ENCODE data around the gene CMTM1. TPM values are rescaled to one million over a fixed set of nuclear protein-coding genes. Genes with fewer than 3 reads are reported as not detected.

CMTM1 gene
- total RNA-seq, 1 experiment from 2014 or later, result 7.1 TPM

DNA sequence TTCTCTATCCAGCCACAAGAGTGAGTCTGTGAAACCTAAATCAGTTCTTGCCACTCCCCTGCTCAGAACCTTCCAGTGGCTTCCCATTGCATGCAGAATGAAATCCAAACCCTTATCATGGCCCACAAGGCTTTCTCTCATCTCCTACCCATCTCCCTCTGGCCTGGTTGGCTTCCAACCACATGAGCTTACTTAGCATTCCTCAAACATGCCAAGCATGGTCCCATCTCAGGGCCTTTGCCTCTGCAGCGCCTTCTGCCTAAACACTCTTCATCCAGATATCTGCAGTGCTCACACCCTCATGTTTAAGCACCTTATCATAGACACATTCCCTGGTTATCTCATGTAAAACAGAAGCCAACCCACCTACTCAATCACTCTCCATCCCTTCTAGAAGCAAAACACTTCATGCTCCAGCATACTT, 31.9 kb upstream of the CMTM1 start:
- ATAC-seq (no peak), DNase-seq (ENCODE audit: low read depth, low spot score) (no peak)
- BruUV-seq (replicated peaks), result no TSS peak
- ChIA-PET POLR2A (no interaction called here), CTCF (no interaction called here)
- Histone ChIP-seq H3K27ac (ENCODE audit: low read length) (no peak overlapping the region), H3K4me3 (ENCODE audit: low read depth in 2 of 2, low read length in 2 of 2) (no peak overlapping the region), H3K36me3 (ENCODE audit: control insufficient read depth, insufficient read depth, low read length) (no peaks in the 10 kb centered on the region), H3K9me3 (ENCODE audit: control insufficient read depth, insufficient read depth, low read depth, low read length) (no peaks in the 10 kb centered on the region), H3K27me3 (ENCODE audit: control insufficient read depth, insufficient read depth, low read length) (no peaks in the 10 kb centered on the region), H3K4me1 (ENCODE audit: control insufficient read depth, insufficient read depth, low read length) (no peaks in the 10 kb centered on the region)
- intact Hi-C loops (cut with micrococcal nuclease; ENCODE audit: unreplicated experiment) (no loop called here), in situ Hi-C loops (cut with HindIII; ENCODE audit: low pct_unique_long_range_greater_than_20kb, low sequenced_read_pairs) (no loop called here)
- TF ChIP-seq REST (IDR thresholded peaks at IDR 0.05; ENCODE audit: insufficient read depth in 1 of 2, low read depth in 2 of 2, low read length in 1 of 2), result no peak
- no peak for TF ChIP-seq POLR2AphosphoS5 (IDR thresholded peaks at IDR 0.05; ENCODE audit: low read depth, low read length)
- TF ChIP-seq TCF7L2 (IDR thresholded peaks at IDR 0.05; ENCODE audit: low read depth, low read length), result no peak
- no peak for TF ChIP-seq CTCF (IDR thresholded peaks at IDR 0.05)
- TF ChIP-seq SIN3A (IDR thresholded peaks at IDR 0.05; ENCODE audit: borderline replicate concordance, insufficient read depth, low read depth, low read length), result no peak

- ChIA-PET CTCF (no interaction called here), POLR2A (no interaction called here)
- BruUV-seq (replicated peaks), result no TSS peak
- DNase-seq (ENCODE audit: low read depth, low spot score), result no peak
- no peak for ATAC-seq
- TF ChIP-seq CTCF (IDR thresholded peaks at IDR 0.05) (no peak), SIN3A (IDR thresholded peaks at IDR 0.05; ENCODE audit: borderline replicate concordance, insufficient read depth, low read depth, low read length) (no peak), TCF7L2 (IDR thresholded peaks at IDR 0.05; ENCODE audit: low read depth, low read length) (no peak), POLR2AphosphoS5 (IDR thresholded peaks at IDR 0.05; ENCODE audit: low read depth, low read length) (no peak), REST (IDR thresholded peaks at IDR 0.05; ENCODE audit: insufficient read depth in 1 of 2, low read depth in 2 of 2, low read length in 1 of 2) (no peak)
- H3K36me3 ChIP-seq (ENCODE audit: control insufficient read depth, insufficient read depth, low read length), result no peaks in the 10 kb centered on the region
- in situ Hi-C loops (cut with HindIII; ENCODE audit: low pct_unique_long_range_greater_than_20kb, low sequenced_read_pairs) (no loop called here), intact Hi-C loops (cut with micrococcal nuclease; ENCODE audit: unreplicated experiment) (no loop called here)
- no peaks in the 10 kb centered on the region for H3K9me3 ChIP-seq (ENCODE audit: control insufficient read depth, insufficient read depth, low read depth, low read length)
- H3K27ac ChIP-seq (ENCODE audit: low read length), result no peak overlapping the region
- H3K27me3 ChIP-seq (ENCODE audit: control insufficient read depth, insufficient read depth, low read length), result no peaks in the 10 kb centered on the region
- H3K4me3 ChIP-seq (ENCODE audit: low read depth in 2 of 2, low read length in 2 of 2), result no peak overlapping the region
- no peaks in the 10 kb centered on the region for H3K4me1 ChIP-seq (ENCODE audit: control insufficient read depth, insufficient read depth, low read length)
Observed at GRCh38 chr16:66536525-66536924, 29.7 kb upstream of the CMTM1 start.

Data from Panc1 (cell line).